ENCODE results near the gene LRRC14B. TPM values are rescaled to one million over a fixed set of nuclear protein-coding genes. Genes with fewer than 3 reads are reported as not detected.

Gene LRRC14B
- total and polyA plus RNA-seq, 7 donors: 0.66 TPM; not detected in 6

- DNase-seq: peak; percentile 9
- no peak overlapping the region for H3K4me3 ChIP-seq
- no peaks in the 10 kb centered on the region for H3K36me3 ChIP-seq
- no peak overlapping the region for H3K27ac ChIP-seq
- 73 to 78% methylated on average over 11 of the region's 11 CpGs for WGBS, 2 donors
- no peaks in the 10 kb centered on the region for H3K4me1 ChIP-seq
- intact Hi-C loops (cut with DNase I): no loop called here
- H3K9me3 ChIP-seq: no peaks in the 10 kb centered on the region
- TF ChIP-seq POLR2A (IDR thresholded peaks at IDR 0.05) (no peak), POLR2AphosphoS5 (IDR thresholded peaks at IDR 0.05) (no peak)
- no peaks in the 10 kb centered on the region for H3K27me3 ChIP-seq
Observed at GRCh38 chr5:176296-176823, 14.9 kb upstream of the LRRC14B start.

GRCh38 chr5:178110-178509 is 13.2 kb upstream of the LRRC14B start:
- intact Hi-C loops (cut with DNase I): no loop called here
- H3K27me3 ChIP-seq: no peaks in the 10 kb centered on the region
- no peaks in the 10 kb centered on the region for H3K36me3 ChIP-seq
- no peaks in the 10 kb centered on the region for H3K4me1 ChIP-seq
- no peaks in the 10 kb centered on the region for H3K9me3 ChIP-seq
- no peak overlapping the region for H3K27ac ChIP-seq
- WGBS, 2 donors: 31 to 76% methylated on average over 5 of the region's 5 CpGs
- H3K4me3 ChIP-seq: no peak overlapping the region
- TF ChIP-seq POLR2AphosphoS5 (IDR thresholded peaks at IDR 0.05): no peak
- DNase-seq: no peak

- no peak overlapping the region for H3K27ac ChIP-seq
- peaks cover 0 to 5% (median 2%) of the 10 kb centered on the region in 4 donors for H3K4me1 ChIP-seq
- H3K27me3 ChIP-seq: no peaks in the 10 kb centered on the region
- no peaks in the 10 kb centered on the region for H3K9me3 ChIP-seq
- no peak overlapping the region for H3K4me3 ChIP-seq
- intact Hi-C loops (cut with DNase I): no loop called here
- WGBS, 2 donors: 83 to 91% methylated on average over 9 of the region's 9 CpGs
- no peaks in the 10 kb centered on the region for H3K36me3 ChIP-seq
- no peak for TF ChIP-seq EP300 (IDR thresholded peaks at IDR 0.05)
- TF ChIP-seq POLR2A (IDR thresholded peaks at IDR 0.05): no peak
- TF ChIP-seq POLR2AphosphoS5 (IDR thresholded peaks at IDR 0.05): no peak
- DNase-seq: peak; percentile 45
Observed at GRCh38 chr5:179401-179800, 11.9 kb upstream of the LRRC14B start.

- intact Hi-C loops (cut with DNase I): no loop called here
- DNase-seq: peak; percentile 12
- peaks cover 0 to 15% (median 10%) of the 10 kb centered on the region in 4 donors for H3K4me1 ChIP-seq
- H3K27ac ChIP-seq: no peak overlapping the region
- no peak overlapping the region for H3K4me3 ChIP-seq
- H3K27me3 ChIP-seq: no peaks in the 10 kb centered on the region
- no peaks in the 10 kb centered on the region for H3K36me3 ChIP-seq
- TF ChIP-seq POLR2AphosphoS5 (IDR thresholded peaks at IDR 0.05) (no peak), EP300 (IDR thresholded peaks at IDR 0.05) (no peak), POLR2A (IDR thresholded peaks at IDR 0.05) (no peak), CTCF (IDR thresholded peaks at IDR 0.05) (no peak)
- 76 to 77% methylated on average over 13 of the region's 13 CpGs for WGBS, 2 donors
- no peaks in the 10 kb centered on the region for H3K9me3 ChIP-seq
Observed at GRCh38 chr5:180286-180918, 10.9 kb upstream of the LRRC14B start.

GRCh38 chr5:181160-181559 is 10.1 kb upstream of the LRRC14B start:
- H3K27ac ChIP-seq: no peak overlapping the region
- no peak overlapping the region for H3K4me3 ChIP-seq
- no peaks in the 10 kb centered on the region for H3K36me3 ChIP-seq
- intact Hi-C loops (cut with DNase I): no loop called here
- peak; percentile 30 for DNase-seq
- no peaks in the 10 kb centered on the region for H3K27me3 ChIP-seq
- no peak for TF ChIP-seq EP300 (IDR thresholded peaks at IDR 0.05)
- no peak for TF ChIP-seq POLR2AphosphoS5 (IDR thresholded peaks at IDR 0.05)
- TF ChIP-seq CTCF (IDR thresholded peaks at IDR 0.05): no peak
- no peak for TF ChIP-seq POLR2A (IDR thresholded peaks at IDR 0.05)
- H3K4me1 ChIP-seq: peaks cover 0 to 20% (median 16%) of the 10 kb centered on the region in 4 donors
- WGBS, 2 donors: 88 to 89% methylated on average over 9 of the region's 9 CpGs
- no peaks in the 10 kb centered on the region for H3K9me3 ChIP-seq

- peaks cover 0 to 20% (median 16%) of the 10 kb centered on the region in 4 donors for H3K4me1 ChIP-seq
- H3K36me3 ChIP-seq: no peaks in the 10 kb centered on the region
- H3K27ac ChIP-seq: no peak overlapping the region
- H3K9me3 ChIP-seq: no peaks in the 10 kb centered on the region
- WGBS, 2 donors: 79 to 95% methylated on average over 22 of the region's 22 CpGs
- H3K4me3 ChIP-seq: no peak overlapping the region
- no peak for TF ChIP-seq CTCF (IDR thresholded peaks at IDR 0.05)
- TF ChIP-seq POLR2A (IDR thresholded peaks at IDR 0.05): no peak
- no peak for TF ChIP-seq POLR2AphosphoS5 (IDR thresholded peaks at IDR 0.05)
- no peak for TF ChIP-seq EP300 (IDR thresholded peaks at IDR 0.05)
- H3K27me3 ChIP-seq: no peaks in the 10 kb centered on the region
- intact Hi-C loops (cut with DNase I): no loop called here
- DNase-seq: no peak
Observed at GRCh38 chr5:181566-181965, 9.7 kb upstream of the LRRC14B start.

Measured in sigmoid colon (tissue), 7 donors.